ENCODE measurements around the gene GRM3. TPM values are rescaled to one million over a fixed set of nuclear protein-coding genes. Genes with fewer than 3 reads are reported as not detected.

Gene GRM3
- total and polyA plus RNA-seq, 2 of the 4 experiments (the other 2 are of a cell fraction) = not detected

- no CpG with 5 or more reads among the region's 1 CpG for WGBS, 2 experiments (ENCODE audit: extremely low coverage in 2 of 2, insufficient read length in 1 of 2)
- Histone ChIP-seq H4K91ac (ENCODE audit: insufficient read depth, low read depth, low read length) (no peak overlapping the region), H3K27me3 (ENCODE audit: control insufficient read depth, insufficient read depth, low read length) (no peaks in the 10 kb centered on the region), H3K9me1 (ENCODE audit: insufficient read depth, low read length) (no peaks in the 10 kb centered on the region), H4K8ac (ENCODE audit: low read depth in 2 of 2, low read length in 2 of 2) (no peak overlapping the region), H3K79me1 (ENCODE audit: low read depth in 1 of 2, low read length in 2 of 2) (no peaks in the 10 kb centered on the region), H3K9ac (ENCODE audit: low read depth, low read length) (no peak overlapping the region), H2AK5ac (ENCODE audit: low read depth, low read length) (no peak overlapping the region), H3K36me3 (ENCODE audit: control insufficient read depth, insufficient read depth, low read length) (no peaks in the 10 kb centered on the region), H2BK120ac (ENCODE audit: low read depth, low read length) (no peak overlapping the region), H2BK20ac (ENCODE audit: low read depth, low read length) (no peak overlapping the region), H3K27ac (ENCODE audit: insufficient read depth, low read length) (no peak overlapping the region), H2BK15ac (ENCODE audit: low read depth, low read length) (no peak overlapping the region), H4K20me1 (ENCODE audit: insufficient read depth, low read length) (no peaks in the 10 kb centered on the region), H3K18ac (ENCODE audit: low read depth, low read length) (no peak overlapping the region), H3K4me3 (ENCODE audit: insufficient read depth, low read depth, low read length) (no peak overlapping the region), H2AK9ac (replicated peaks; ENCODE audit: low read depth, low read length, poor library complexity) (no peak overlapping the region), H2AFZ (replicated peaks; ENCODE audit: low read length, poor library complexity) (no peak overlapping the region), H4K5ac (ENCODE audit: low read depth, low read length) (no peak overlapping the region), H3K23ac (ENCODE audit: low read depth, low read length) (no peak overlapping the region), H3K4me2 (ENCODE audit: low read depth, low read length) (no peak overlapping the region), H3K4ac (ENCODE audit: low read depth, low read length) (no peak overlapping the region), H3K56ac (ENCODE audit: extremely low read depth, insufficient read depth, low read length) (no peak overlapping the region), H2BK5ac (ENCODE audit: low read depth, low read length, poor library complexity, severe bottlenecking) (no peak overlapping the region), H3K9me3 (ENCODE audit: control insufficient read depth, insufficient read depth, low read length) (peaks cover 4% of the 10 kb centered on the region; the same call in 1 of the 2 replicates), H3K4me1 (ENCODE audit: control insufficient read depth, insufficient read depth, low read length) (no peaks in the 10 kb centered on the region), H3K14ac (replicated peaks; ENCODE audit: low read depth, low read length) (no peak overlapping the region)
- in situ Hi-C loops (cut with MboI; ENCODE audit: low sequenced_read_pairs) = no loop called here
- ATAC-seq (ENCODE audit: low read depth) (no peak), DNase-seq (no peak)
- no TSS peak for BruUV-seq (replicated peaks)
- CTCF ChIA-PET = no interaction called here
- POLR2A ChIA-PET (ENCODE audit: unreplicated experiment) = no interaction called here
- intact Hi-C loops (cut with micrococcal nuclease) = no loop called here
- dilution Hi-C loops (cut with HindIII; ENCODE audit: low sequenced_read_pairs, unreplicated experiment) = no loop called here
- TF ChIP-seq MXI1 (IDR thresholded peaks at IDR 0.05; ENCODE audit: borderline replicate concordance, low read depth, low read length) (no peak), RCOR1 (IDR thresholded peaks at IDR 0.05; ENCODE audit: insufficient replicate concordance, low read length) (no peak), SMC3 (IDR thresholded peaks at IDR 0.05; ENCODE audit: low read depth, low read length) (no peak), POLR2A (IDR thresholded peaks at IDR 0.05; ENCODE audit: low read depth, low read length) (no peak), NFE2L2 (IDR thresholded peaks at IDR 0.05; ENCODE audit: low read depth, low read length) (no peak), MAZ (IDR thresholded peaks at IDR 0.05; ENCODE audit: borderline replicate concordance, low read depth, low read length) (no peak), CHD1 (IDR thresholded peaks at IDR 0.05; ENCODE audit: low read depth, low read length) (no peak), RAD21 (IDR thresholded peaks at IDR 0.05; ENCODE audit: low read length) (no peak), RFX5 (IDR thresholded peaks at IDR 0.05; ENCODE audit: low read depth, low read length) (no peak), FOS (IDR thresholded peaks at IDR 0.05; ENCODE audit: low read depth, low read length) (no peak), BHLHE40 (IDR thresholded peaks at IDR 0.05; ENCODE audit: low read depth, low read length) (no peak), ELK1 (IDR thresholded peaks at IDR 0.05; ENCODE audit: borderline replicate concordance, low read depth, low read length) (no peak)
- TF ChIP-seq, protein P1, sequence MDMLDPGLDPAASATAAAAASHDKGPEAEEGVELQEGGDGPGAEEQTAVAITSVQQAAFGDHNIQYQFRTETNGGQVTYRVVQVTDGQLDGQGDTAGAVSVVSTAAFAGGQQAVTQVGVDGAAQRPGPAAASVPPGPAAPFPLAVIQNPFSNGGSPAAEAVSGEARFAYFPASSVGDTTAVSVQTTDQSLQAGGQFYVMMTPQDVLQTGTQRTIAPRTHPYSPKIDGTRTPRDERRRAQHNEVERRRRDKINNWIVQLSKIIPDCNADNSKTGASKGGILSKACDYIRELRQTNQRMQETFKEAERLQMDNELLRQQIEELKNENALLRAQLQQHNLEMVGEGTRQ (IDR thresholded peaks at IDR 0.05; ENCODE audit: low read depth, low read length) = no peak
- TF ChIP-seq, protein P2, sequence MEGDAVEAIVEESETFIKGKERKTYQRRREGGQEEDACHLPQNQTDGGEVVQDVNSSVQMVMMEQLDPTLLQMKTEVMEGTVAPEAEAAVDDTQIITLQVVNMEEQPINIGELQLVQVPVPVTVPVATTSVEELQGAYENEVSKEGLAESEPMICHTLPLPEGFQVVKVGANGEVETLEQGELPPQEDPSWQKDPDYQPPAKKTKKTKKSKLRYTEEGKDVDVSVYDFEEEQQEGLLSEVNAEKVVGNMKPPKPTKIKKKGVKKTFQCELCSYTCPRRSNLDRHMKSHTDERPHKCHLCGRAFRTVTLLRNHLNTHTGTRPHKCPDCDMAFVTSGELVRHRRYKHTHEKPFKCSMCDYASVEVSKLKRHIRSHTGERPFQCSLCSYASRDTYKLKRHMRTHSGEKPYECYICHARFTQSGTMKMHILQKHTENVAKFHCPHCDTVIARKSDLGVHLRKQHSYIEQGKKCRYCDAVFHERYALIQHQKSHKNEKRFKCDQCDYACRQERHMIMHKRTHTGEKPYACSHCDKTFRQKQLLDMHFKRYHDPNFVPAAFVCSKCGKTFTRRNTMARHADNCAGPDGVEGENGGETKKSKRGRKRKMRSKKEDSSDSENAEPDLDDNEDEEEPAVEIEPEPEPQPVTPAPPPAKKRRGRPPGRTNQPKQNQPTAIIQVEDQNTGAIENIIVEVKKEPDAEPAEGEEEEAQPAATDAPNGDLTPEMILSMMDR (conservative IDR thresholded peaks at IDR 0.05; ENCODE audit: low read depth, low read length) = no peak
Measured at GRCh38 chr7:86687831-86688230, 44.1 kb downstream of the GRM3 start.
